OCI-LY7 (cell line): ENCODE measurements around the gene AFF3.

Experiments used
- CTCF ChIP-seq: fragments of 200-600 bp; sonication (generic); conservative IDR thresholded peaks from 2 replicates; pipeline ENCODE4 v1.5.1; 2014; ENCODE audit warnings: mild to moderate bottlenecking, antibody characterized with exemption, low read length, moderate library complexity, mixed read lengths
- EZH2phosphoT487 ChIP-seq: fragments of 200-600 bp; sonication (generic); IDR thresholded peaks from 2 replicates; pipeline ENCODE4 v1.6.1; 2018; ENCODE audit warnings: low read depth, borderline replicate concordance, mild to moderate bottlenecking, mixed run types, antibody characterized with exemption, low read length, moderate library complexity, mixed read lengths

GRCh38 chr2:100070078-100070477 lies 72.3 kb downstream of the AFF3 start:
- TF ChIP-seq CTCF (no peak), EZH2phosphoT487 (no peak)
